ENCODE data around the gene RNF167.
A peak's percentile ranks its signal among the peaks of the same experiment; 100 is the strongest.

RNF167 gene

GRCh38 chr17:4948166-4948930, 8.3 kb downstream of the RNF167 start, which contains the start of gene PFN1:
Gene PFN1, minus strand, starts transcription at chr17:4948530. Its CDS starts 136 bp downstream, at chr17:4948394.
- H3K4me1 ChIP-seq (ENCODE audit: low read length), result peaks cover 40% of the 10 kb centered on the region
- H2AFZ ChIP-seq (ENCODE audit: low read length), result peak within 1 kb of the TSS; percentile 74
- no peaks in the 10 kb centered on the region for H3K36me3 ChIP-seq (replicated peaks; ENCODE audit: insufficient read depth, low read length)
- no peaks in the 10 kb centered on the region for H3K9me3 ChIP-seq (replicated peaks; ENCODE audit: insufficient read depth, low read length)
- H4K20me1 ChIP-seq (ENCODE audit: insufficient read depth, low read length), result peaks cover 28% of the 10 kb centered on the region
- TF ChIP-seq EZH2 (optimal IDR thresholded peaks at IDR 0.05; ENCODE audit: low read depth, low read length), result no peak
- peak within 1 kb of the TSS; percentile 99 for H3K4me3 ChIP-seq (ENCODE audit: low read length)
- H3K79me2 ChIP-seq (ENCODE audit: low read length), result peaks cover 55% of the 10 kb centered on the region
- H3K9me2 ChIP-seq (replicated peaks; ENCODE audit: insufficient read depth, low read length), result no peaks in the 10 kb centered on the region
- H3K27ac ChIP-seq (ENCODE audit: low read length), result peak within 1 kb of the TSS; percentile 100
- no peaks in the 10 kb centered on the region for H3K27me3 ChIP-seq (replicated peaks; ENCODE audit: insufficient read depth, low read length)
- H3F3A ChIP-seq (ENCODE audit: insufficient read depth, low read length), result peaks cover 63% of the 10 kb centered on the region
- H3K9ac ChIP-seq (ENCODE audit: low read length), result peak within 1 kb of the TSS; percentile 99
- peak; percentile 89 for DNase-seq
- peak within 1 kb of the TSS; percentile 94 for H3K4me2 ChIP-seq (ENCODE audit: low read depth, low read length)

GRCh38 chr17:4948931-4949320, 8.9 kb downstream of the RNF167 start:
- DNase-seq, result peak; percentile 90
- TF ChIP-seq, protein P1, sequence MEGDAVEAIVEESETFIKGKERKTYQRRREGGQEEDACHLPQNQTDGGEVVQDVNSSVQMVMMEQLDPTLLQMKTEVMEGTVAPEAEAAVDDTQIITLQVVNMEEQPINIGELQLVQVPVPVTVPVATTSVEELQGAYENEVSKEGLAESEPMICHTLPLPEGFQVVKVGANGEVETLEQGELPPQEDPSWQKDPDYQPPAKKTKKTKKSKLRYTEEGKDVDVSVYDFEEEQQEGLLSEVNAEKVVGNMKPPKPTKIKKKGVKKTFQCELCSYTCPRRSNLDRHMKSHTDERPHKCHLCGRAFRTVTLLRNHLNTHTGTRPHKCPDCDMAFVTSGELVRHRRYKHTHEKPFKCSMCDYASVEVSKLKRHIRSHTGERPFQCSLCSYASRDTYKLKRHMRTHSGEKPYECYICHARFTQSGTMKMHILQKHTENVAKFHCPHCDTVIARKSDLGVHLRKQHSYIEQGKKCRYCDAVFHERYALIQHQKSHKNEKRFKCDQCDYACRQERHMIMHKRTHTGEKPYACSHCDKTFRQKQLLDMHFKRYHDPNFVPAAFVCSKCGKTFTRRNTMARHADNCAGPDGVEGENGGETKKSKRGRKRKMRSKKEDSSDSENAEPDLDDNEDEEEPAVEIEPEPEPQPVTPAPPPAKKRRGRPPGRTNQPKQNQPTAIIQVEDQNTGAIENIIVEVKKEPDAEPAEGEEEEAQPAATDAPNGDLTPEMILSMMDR (IDR thresholded peaks at IDR 0.05; ENCODE audit: low read length), result no peak
- TF ChIP-seq EZH2phosphoT487 (IDR thresholded peaks at IDR 0.05; ENCODE audit: low read length) (no peak), EZH2 (optimal IDR thresholded peaks at IDR 0.05; ENCODE audit: low read depth, low read length) (no peak)
- Histone ChIP-seq H3K27me3 (replicated peaks; ENCODE audit: insufficient read depth, low read length) (no peaks in the 10 kb centered on the region), H4K20me1 (ENCODE audit: insufficient read depth, low read length) (peaks cover 28% of the 10 kb centered on the region), H3K27ac (ENCODE audit: low read length) (peak overlapping the region; percentile 100), H3K79me2 (ENCODE audit: low read length) (peaks cover 50% of the 10 kb centered on the region), H3K9me2 (replicated peaks; ENCODE audit: insufficient read depth, low read length) (no peaks in the 10 kb centered on the region), H3F3A (ENCODE audit: insufficient read depth, low read length) (peaks cover 58% of the 10 kb centered on the region), H3K4me1 (ENCODE audit: low read length) (peaks cover 39% of the 10 kb centered on the region), H3K36me3 (replicated peaks; ENCODE audit: insufficient read depth, low read length) (no peaks in the 10 kb centered on the region), H3K4me3 (ENCODE audit: low read length) (peak overlapping the region; percentile 99), H3K4me2 (ENCODE audit: low read depth, low read length) (peak overlapping the region; percentile 94), H2AFZ (ENCODE audit: low read length) (peak overlapping the region; percentile 74), H3K9me3 (replicated peaks; ENCODE audit: insufficient read depth, low read length) (no peaks in the 10 kb centered on the region), H3K9ac (ENCODE audit: low read length) (peak overlapping the region; percentile 99)

DNA sequence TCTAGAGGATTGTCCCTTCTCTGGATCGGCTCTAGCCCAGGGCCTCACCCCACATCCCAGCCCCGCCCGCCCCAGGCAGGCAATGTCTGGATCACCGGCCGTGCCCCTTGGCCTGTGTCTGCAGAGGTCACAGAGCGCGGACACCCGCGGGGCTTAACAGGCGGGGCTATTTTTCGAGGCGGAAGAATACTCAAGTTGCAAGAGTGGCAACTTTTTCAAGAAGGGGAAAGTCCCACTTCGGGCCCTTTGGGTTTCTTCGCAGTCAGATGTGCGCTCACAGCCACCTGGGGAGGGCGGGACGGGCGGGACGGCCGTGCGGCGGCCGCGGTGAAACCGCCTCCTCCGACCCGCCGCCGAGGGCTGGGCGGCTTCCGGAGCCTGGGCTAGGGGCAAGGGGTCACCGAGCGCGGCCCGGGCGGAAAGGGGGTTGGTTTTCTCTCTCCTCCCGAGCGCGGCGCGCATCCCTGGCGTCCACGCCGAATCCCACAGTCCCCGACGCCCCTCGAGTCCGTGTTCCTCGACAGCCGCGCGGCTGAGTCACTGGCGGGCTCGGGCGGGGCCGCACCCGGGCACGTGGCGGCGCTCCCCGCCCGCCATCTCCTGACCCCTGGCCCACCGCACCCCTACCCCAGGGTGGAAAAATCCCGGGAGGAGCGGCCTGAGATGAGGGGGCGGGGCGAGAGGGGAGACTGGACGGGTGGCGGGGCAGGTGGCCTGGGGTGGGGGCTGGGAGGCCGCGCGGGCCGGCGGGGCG, 9.4 kb downstream of the RNF167 start:
- H3K4me1 ChIP-seq (ENCODE audit: low read length), result peaks cover 34% of the 10 kb centered on the region
- peak overlapping the region; percentile 80 for H2AFZ ChIP-seq (ENCODE audit: low read length)
- peak overlapping the region; percentile 94 for H3K4me2 ChIP-seq (ENCODE audit: low read depth, low read length)
- peak overlapping the region; percentile 99 for H3K9ac ChIP-seq (ENCODE audit: low read length)
- no peaks in the 10 kb centered on the region for H3K9me2 ChIP-seq (replicated peaks; ENCODE audit: insufficient read depth, low read length)
- H3K4me3 ChIP-seq (ENCODE audit: low read length), result peak overlapping the region; percentile 99
- peak overlapping the region; percentile 100 for H3K27ac ChIP-seq (ENCODE audit: low read length)
- H3K9me3 ChIP-seq (replicated peaks; ENCODE audit: insufficient read depth, low read length), result no peaks in the 10 kb centered on the region
- no peaks in the 10 kb centered on the region for H3K27me3 ChIP-seq (replicated peaks; ENCODE audit: insufficient read depth, low read length)
- H3K36me3 ChIP-seq (replicated peaks; ENCODE audit: insufficient read depth, low read length), result no peaks in the 10 kb centered on the region
- H3F3A ChIP-seq (ENCODE audit: insufficient read depth, low read length), result peaks cover 52% of the 10 kb centered on the region
- H4K20me1 ChIP-seq (ENCODE audit: insufficient read depth, low read length), result peaks cover 24% of the 10 kb centered on the region
- DNase-seq, result peak; percentile 97
- peaks cover 44% of the 10 kb centered on the region for H3K79me2 ChIP-seq (ENCODE audit: low read length)
- TF ChIP-seq, protein P1 (IDR thresholded peaks at IDR 0.05; ENCODE audit: low read length), result no peak
- TF ChIP-seq EZH2phosphoT487 (IDR thresholded peaks at IDR 0.05; ENCODE audit: low read length) (no peak), EZH2 (optimal IDR thresholded peaks at IDR 0.05; ENCODE audit: low read depth, low read length) (no peak)

Data from MM.1S (cell line).